Caco-2 (cell line): ENCODE measurements around the gene SLC25A33. TPM values are rescaled to one million over a fixed set of nuclear protein-coding genes. Genes with fewer than 3 reads are reported as not detected.

Experiments used
- BruUV-seq: library from RNA; stranded (reverse); fragments of 400-500 nt; replicated peaks from 2 replicates; lab custom pipeline; 2021; lab: Mats Ljungman, UMichigan
- CTCF ChIA-PET: fragments of 300-600 bp; sonication (Branson Sonifier 250); formaldehyde crosslinking; loops from one replicate; lab custom pipeline; 2022; ENCODE audit warnings: antibody characterized with exemption; lab: Charles Lee
- POLR2A ChIA-PET: fragments of 300-600 bp; sonication (Branson Sonifier 250); formaldehyde crosslinking; loops from one replicate; lab custom pipeline; 2022; ENCODE audit warnings: antibody characterized with exemption; lab: Charles Lee
- DNase-seq, 2 experiments: peaks; one replicate each; pipeline versions ENCODE4 v3.0.0 to v3.0.0-alpha.2; 2020 to 2022
- H3K27me3 ChIP-seq: replicated peaks from 2 replicates; pipeline ENCODE4 v1.6.0; 2011; ENCODE audit warnings: low read length; ENCODE audit not compliant: control insufficient read depth, insufficient read depth
- H3K36me3 ChIP-seq: 2 replicates; pipeline ENCODE4 v1.5.1; 2011; ENCODE audit warnings: low read length; ENCODE audit not compliant: control insufficient read depth, insufficient read depth
- H3K4me1 ChIP-seq: fragments of 250-450 bp; sonication (Bioruptor Pico); 2 replicates; pipeline ENCODE4 v1.5.1; 2020; ENCODE audit warnings: mild to moderate bottlenecking
- H3K4me3 ChIP-seq: 2 replicates; pipeline ENCODE4 v1.5.1; 2011; ENCODE audit warnings: low read depth, mild to moderate bottlenecking, control low read depth, low read length
- H3K9me3 ChIP-seq: fragments of 250-450 bp; sonication (Bioruptor Pico); 2 replicates; pipeline ENCODE4 v1.5.1; 2020; ENCODE audit warnings: mild to moderate bottlenecking, moderate library complexity
- H3K27ac Mint-ChIP-seq: one replicate; pipeline ENCODE4 v1.8.0; 2022; ENCODE audit warnings: mixed read lengths; ENCODE audit not compliant: unreplicated experiment
- H3K27me3 Mint-ChIP-seq: one replicate; pipeline ENCODE4 v1.8.0; 2022; ENCODE audit warnings: mixed read lengths; ENCODE audit not compliant: insufficient read depth, unreplicated experiment
- H3K36me3 Mint-ChIP-seq: one replicate; pipeline ENCODE4 v1.8.0; 2022; ENCODE audit warnings: mild to moderate bottlenecking, mixed read lengths; ENCODE audit not compliant: insufficient read depth, unreplicated experiment
- H3K4me1 Mint-ChIP-seq: one replicate; pipeline ENCODE4 v1.8.0; 2022; ENCODE audit warnings: low read depth, mixed read lengths; ENCODE audit not compliant: unreplicated experiment
- H3K4me3 Mint-ChIP-seq: one replicate; pipeline ENCODE4 v1.8.0; 2022; ENCODE audit warnings: mild to moderate bottlenecking, moderate library complexity, mixed read lengths; ENCODE audit not compliant: unreplicated experiment
- H3K9me3 Mint-ChIP-seq: one replicate; pipeline ENCODE4 v1.8.0; 2022; ENCODE audit warnings: mixed read lengths; ENCODE audit not compliant: unreplicated experiment
- intact Hi-C: fragments of 100-400 bp; cut with micrococcal nuclease; formaldehyde crosslinking; loops from one replicate; pipeline ENCODE4 v1.10.0; 2022; ENCODE audit not compliant: unreplicated experiment
- total RNA-seq: library from RNA; stranded (reverse); gene quantifications from 2 replicates; pipeline ENCODE4 v1.2.3, GENCODE V29; 2022
- TF ChIP-seq, protein P1 (sequence below), 2 experiments: fragments of 200-600 bp in 1 of 2; IDR thresholded peaks; 1 replicate in 1 of 2; 2 replicates in 1 of 2; pipeline versions ENCODE4 v1.5.1 to v1.8.0; 2011 to 2022; ENCODE audit warnings: antibody characterized with exemption in 1 of 2, control low read depth in 1 of 2, inconsistent platforms in 1 of 2, low read depth in 1 of 2, low read length in 1 of 2, mild to moderate bottlenecking in 1 of 2, moderate library complexity in 1 of 2; ENCODE audit not compliant: insufficient read depth in 1 of 2, severe bottlenecking in 1 of 2, unreplicated experiment in 1 of 2

The SLC25A33 gene
- total RNA-seq, 1 experiment from 2014 or later = 11.2 TPM

- Mint-ChIP-seq H3K4me3 (no peak overlapping the region), H3K27ac (no peak overlapping the region), H3K4me1 (no peaks in the 10 kb centered on the region), H3K36me3 (no peaks in the 10 kb centered on the region), H3K27me3 (peaks cover 6% of the 10 kb centered on the region), H3K9me3 (peaks cover 8% of the 10 kb centered on the region)
- Histone ChIP-seq H3K27me3 (no peaks in the 10 kb centered on the region; the same call in 1 of the 2 replicates), H3K4me3 (no peak overlapping the region), H3K4me1 (peaks cover 8% of the 10 kb centered on the region; the same call in 1 of the 2 replicates), H3K36me3 (no peaks in the 10 kb centered on the region), H3K9me3 (no peaks in the 10 kb centered on the region)
- TF ChIP-seq, protein P1, sequence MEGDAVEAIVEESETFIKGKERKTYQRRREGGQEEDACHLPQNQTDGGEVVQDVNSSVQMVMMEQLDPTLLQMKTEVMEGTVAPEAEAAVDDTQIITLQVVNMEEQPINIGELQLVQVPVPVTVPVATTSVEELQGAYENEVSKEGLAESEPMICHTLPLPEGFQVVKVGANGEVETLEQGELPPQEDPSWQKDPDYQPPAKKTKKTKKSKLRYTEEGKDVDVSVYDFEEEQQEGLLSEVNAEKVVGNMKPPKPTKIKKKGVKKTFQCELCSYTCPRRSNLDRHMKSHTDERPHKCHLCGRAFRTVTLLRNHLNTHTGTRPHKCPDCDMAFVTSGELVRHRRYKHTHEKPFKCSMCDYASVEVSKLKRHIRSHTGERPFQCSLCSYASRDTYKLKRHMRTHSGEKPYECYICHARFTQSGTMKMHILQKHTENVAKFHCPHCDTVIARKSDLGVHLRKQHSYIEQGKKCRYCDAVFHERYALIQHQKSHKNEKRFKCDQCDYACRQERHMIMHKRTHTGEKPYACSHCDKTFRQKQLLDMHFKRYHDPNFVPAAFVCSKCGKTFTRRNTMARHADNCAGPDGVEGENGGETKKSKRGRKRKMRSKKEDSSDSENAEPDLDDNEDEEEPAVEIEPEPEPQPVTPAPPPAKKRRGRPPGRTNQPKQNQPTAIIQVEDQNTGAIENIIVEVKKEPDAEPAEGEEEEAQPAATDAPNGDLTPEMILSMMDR (IDR thresholded peaks at IDR 0.05; ENCODE audit: insufficient read depth in 1 of 2, low read depth in 1 of 2, low read length in 1 of 2, severe bottlenecking in 1 of 2, unreplicated experiment in 1 of 2) = no peak
- no TSS peak for BruUV-seq
- ChIA-PET POLR2A (no interaction called here), CTCF (interaction anchor here (0.6 kb wide), 2 partner anchors 23 to 44 kb away, joined by 3 to 11 read pairs; no protein-coding TSS in a partner anchor)
- intact Hi-C loops = no loop called here
- DNase-seq = no peak
Measured at GRCh38 chr1:9630331-9631111, 91.3 kb downstream of the SLC25A33 start.

- TF ChIP-seq, protein P1 (IDR thresholded peaks at IDR 0.05; ENCODE audit: insufficient read depth in 1 of 2, low read depth in 1 of 2, low read length in 1 of 2, severe bottlenecking in 1 of 2, unreplicated experiment in 1 of 2) = no peak
- H3K9me3 Mint-ChIP-seq = peaks cover 10% of the 10 kb centered on the region
- Histone ChIP-seq H3K4me3 (no peak overlapping the region), H3K36me3 (no peaks in the 10 kb centered on the region), H3K4me1 (peaks cover 4% of the 10 kb centered on the region; the same call in 1 of the 2 replicates), H3K27me3 (no peaks in the 10 kb centered on the region), H3K9me3 (no peaks in the 10 kb centered on the region)
- H3K27me3 Mint-ChIP-seq = peaks cover 3% of the 10 kb centered on the region
- no TSS peak for BruUV-seq
- no peaks in the 10 kb centered on the region for H3K36me3 Mint-ChIP-seq
- POLR2A ChIA-PET = no interaction called here
- DNase-seq = no peak
- H3K4me1 Mint-ChIP-seq = no peaks in the 10 kb centered on the region
- intact Hi-C loops = no loop called here
- no peak overlapping the region for H3K4me3 Mint-ChIP-seq
- CTCF ChIA-PET = interaction anchor here (0.5 kb wide), 1 partner anchor 13 kb away, joined by 3 read pairs; no protein-coding TSS in a partner anchor
- no peak overlapping the region for H3K27ac Mint-ChIP-seq
Measured at GRCh38 chr1:9631613-9632012, 92.3 kb downstream of the SLC25A33 start.

- intact Hi-C loops = no loop called here
- Mint-ChIP-seq H3K27ac (no peak overlapping the region), H3K4me1 (no peaks in the 10 kb centered on the region), H3K27me3 (peaks cover 3% of the 10 kb centered on the region), H3K9me3 (peaks cover 10% of the 10 kb centered on the region), H3K36me3 (no peaks in the 10 kb centered on the region), H3K4me3 (no peak overlapping the region)
- Histone ChIP-seq H3K36me3 (no peaks in the 10 kb centered on the region), H3K9me3 (no peaks in the 10 kb centered on the region), H3K4me1 (no peaks in the 10 kb centered on the region), H3K27me3 (no peaks in the 10 kb centered on the region), H3K4me3 (no peak overlapping the region)
- ChIA-PET POLR2A (no interaction called here), CTCF (no interaction called here)
- TF ChIP-seq, protein P1 (IDR thresholded peaks at IDR 0.05; ENCODE audit: insufficient read depth in 1 of 2, low read depth in 1 of 2, low read length in 1 of 2, severe bottlenecking in 1 of 2, unreplicated experiment in 1 of 2) = no peak
- BruUV-seq = no TSS peak
- no peak for DNase-seq
Measured at GRCh38 chr1:9633493-9633892, 94.2 kb downstream of the SLC25A33 start.
